Measurements from ENCODE around the gene ABTB1. TPM values are rescaled to one million over a fixed set of nuclear protein-coding genes. Genes with fewer than 3 reads are reported as not detected.

Gene ABTB1
- total RNA-seq, 4 donors from 2014 or later: 27.8 to 68.7 (median 39.3) TPM

DNA sequence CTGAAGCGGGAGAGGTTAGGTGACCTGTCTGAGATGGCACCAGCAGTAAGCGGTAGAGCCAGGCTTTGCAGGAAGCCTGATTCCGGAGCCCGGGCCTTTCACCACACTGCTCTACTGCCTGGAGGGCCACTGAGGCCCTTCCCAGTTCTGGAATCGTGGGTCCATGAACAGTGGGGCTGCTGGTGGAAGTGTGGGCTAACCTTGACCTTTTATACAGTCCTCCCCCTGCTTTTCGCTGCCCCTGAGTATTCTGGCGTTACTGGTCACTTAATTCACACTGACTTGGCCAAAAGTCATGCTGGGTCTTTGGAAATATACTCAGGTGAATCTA is 2.6 kb upstream of the ABTB1 start:
- intact Hi-C loops (cut with DNase I; ENCODE audit: low total_unique reads): loop anchor here (10.0 kb wide), 2 partner anchors 95 to 155 kb away; partner anchors contain the start of gene MGLL
- WGBS, 2 donors: 90 to 97% methylated on average over 7 of the region's 7 CpGs
- peak in 1 of 2 donors; percentile 56 for DNase-seq (ENCODE audit: low spot score in 2 of 2)
- no peak overlapping the region for H3K4me3 ChIP-seq (ENCODE audit: low read depth, poor library complexity, severe bottlenecking)
- TF ChIP-seq, protein P1, sequence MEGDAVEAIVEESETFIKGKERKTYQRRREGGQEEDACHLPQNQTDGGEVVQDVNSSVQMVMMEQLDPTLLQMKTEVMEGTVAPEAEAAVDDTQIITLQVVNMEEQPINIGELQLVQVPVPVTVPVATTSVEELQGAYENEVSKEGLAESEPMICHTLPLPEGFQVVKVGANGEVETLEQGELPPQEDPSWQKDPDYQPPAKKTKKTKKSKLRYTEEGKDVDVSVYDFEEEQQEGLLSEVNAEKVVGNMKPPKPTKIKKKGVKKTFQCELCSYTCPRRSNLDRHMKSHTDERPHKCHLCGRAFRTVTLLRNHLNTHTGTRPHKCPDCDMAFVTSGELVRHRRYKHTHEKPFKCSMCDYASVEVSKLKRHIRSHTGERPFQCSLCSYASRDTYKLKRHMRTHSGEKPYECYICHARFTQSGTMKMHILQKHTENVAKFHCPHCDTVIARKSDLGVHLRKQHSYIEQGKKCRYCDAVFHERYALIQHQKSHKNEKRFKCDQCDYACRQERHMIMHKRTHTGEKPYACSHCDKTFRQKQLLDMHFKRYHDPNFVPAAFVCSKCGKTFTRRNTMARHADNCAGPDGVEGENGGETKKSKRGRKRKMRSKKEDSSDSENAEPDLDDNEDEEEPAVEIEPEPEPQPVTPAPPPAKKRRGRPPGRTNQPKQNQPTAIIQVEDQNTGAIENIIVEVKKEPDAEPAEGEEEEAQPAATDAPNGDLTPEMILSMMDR (IDR thresholded peaks at IDR 0.05): no peak
- TF ChIP-seq POLR2A (IDR thresholded peaks at IDR 0.05): no peak

DNA sequence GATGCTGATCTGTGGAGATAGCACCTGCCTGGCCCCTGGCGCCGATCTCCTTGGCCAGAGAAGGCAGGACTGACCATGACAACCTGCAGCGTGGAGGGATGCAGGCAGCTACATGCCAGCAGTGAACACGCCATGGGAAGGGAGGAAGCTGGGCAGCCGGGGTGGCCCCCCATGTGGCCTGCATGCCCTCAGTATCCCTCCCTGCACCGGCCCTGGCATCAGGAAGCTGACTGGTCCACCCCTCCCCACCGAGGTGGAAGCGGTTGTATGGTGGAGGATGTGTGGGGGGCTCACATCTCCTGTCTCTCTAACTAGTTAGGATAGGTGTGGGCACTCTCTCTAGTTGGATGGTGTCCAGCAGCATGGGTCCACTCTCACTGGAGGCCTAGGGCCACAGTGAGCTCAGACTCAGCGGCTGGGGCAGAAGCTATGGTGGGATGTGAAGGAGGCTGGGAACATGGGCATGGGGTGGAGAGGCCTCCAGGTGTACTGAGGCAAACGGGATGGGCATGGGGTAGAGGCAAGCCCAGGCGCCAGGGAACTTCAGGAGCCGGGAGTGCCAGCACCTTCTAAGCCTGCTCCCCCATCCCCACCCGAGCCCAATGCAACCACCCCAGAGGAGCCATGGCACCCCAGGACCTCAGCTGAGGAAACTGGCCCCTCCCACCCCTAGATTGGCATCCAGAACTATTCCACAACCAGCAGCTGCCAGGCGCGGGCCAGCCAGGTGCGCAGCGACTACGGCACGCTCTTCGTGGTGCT is 1.8 kb upstream of the ABTB1 start:
- no peak overlapping the region for H3K4me3 ChIP-seq (ENCODE audit: low read depth, poor library complexity, severe bottlenecking)
- TF ChIP-seq, protein P1 (IDR thresholded peaks at IDR 0.05): no peak
- TF ChIP-seq POLR2A (IDR thresholded peaks at IDR 0.05): no peak
- peak in 1 of 2 donors; percentile 82 for DNase-seq (ENCODE audit: low spot score in 2 of 2)
- WGBS, 2 donors: 91 to 92% methylated on average over 17 to 20 of the region's 20 CpGs
- intact Hi-C loops (cut with DNase I; ENCODE audit: low total_unique reads): loop anchor here (10.0 kb wide), 2 partner anchors 96 to 154 kb away; partner anchors contain the start of gene MGLL

DNA sequence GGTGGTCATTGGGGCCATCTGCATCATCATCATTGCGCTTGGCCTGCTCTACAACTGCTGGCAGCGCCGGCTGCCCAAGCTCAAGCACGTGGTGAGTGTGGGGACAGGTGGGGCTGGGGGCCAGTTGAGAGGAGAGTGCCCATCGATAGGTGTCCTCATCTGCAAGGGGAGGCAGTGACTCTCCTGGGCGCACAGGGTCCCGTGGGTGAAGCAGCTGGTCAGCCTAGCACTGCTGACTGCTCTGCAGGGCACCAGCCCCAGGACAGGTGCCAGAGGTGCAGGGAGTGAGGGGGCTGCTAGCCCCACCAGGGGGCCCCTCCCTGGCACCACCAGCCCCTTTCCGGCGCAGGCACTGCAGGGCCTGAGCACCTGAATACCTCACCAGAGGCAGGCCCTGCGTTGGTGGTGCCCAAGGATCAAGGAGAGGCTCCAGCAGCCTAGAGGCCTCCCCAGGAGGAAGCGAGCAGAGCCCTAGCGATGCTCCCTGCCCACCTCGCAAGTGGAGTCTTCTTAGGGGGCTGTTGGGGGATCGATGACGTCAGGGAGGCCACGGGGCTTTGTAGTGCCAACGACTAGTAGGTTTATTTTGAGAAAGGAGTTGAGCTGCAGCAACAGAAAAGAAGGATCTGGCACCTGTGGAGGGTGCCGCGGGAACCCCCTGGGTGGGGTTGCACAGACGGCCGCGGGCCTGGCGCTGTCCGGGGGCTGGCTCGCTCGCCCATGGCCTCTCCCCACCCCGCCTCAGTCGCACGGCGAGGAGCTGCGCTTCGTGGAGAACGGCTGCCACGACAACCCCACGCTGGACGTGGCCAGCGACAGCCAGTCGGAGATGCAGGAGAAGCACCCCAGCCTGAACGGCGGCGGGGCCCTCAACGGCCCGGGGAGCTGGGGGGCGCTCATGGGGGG is 976 bp upstream of the ABTB1 start:
- 26 to 31% methylated on average over 18 to 37 of the region's 44 CpGs for WGBS, 2 donors
- TF ChIP-seq, protein P1 (IDR thresholded peaks at IDR 0.05): no peak
- TF ChIP-seq POLR2A (IDR thresholded peaks at IDR 0.05): no peak
- DNase-seq (ENCODE audit: low spot score in 2 of 2): peak in 1 of 2 donors; percentile 88
- H3K4me3 ChIP-seq (ENCODE audit: low read depth, poor library complexity, severe bottlenecking): peak overlapping the region; percentile 33
- intact Hi-C loops (cut with DNase I; ENCODE audit: low total_unique reads): loop anchor here (10.0 kb wide), 2 partner anchors 97 to 153 kb away; partner anchors contain the start of gene MGLL

DNA sequence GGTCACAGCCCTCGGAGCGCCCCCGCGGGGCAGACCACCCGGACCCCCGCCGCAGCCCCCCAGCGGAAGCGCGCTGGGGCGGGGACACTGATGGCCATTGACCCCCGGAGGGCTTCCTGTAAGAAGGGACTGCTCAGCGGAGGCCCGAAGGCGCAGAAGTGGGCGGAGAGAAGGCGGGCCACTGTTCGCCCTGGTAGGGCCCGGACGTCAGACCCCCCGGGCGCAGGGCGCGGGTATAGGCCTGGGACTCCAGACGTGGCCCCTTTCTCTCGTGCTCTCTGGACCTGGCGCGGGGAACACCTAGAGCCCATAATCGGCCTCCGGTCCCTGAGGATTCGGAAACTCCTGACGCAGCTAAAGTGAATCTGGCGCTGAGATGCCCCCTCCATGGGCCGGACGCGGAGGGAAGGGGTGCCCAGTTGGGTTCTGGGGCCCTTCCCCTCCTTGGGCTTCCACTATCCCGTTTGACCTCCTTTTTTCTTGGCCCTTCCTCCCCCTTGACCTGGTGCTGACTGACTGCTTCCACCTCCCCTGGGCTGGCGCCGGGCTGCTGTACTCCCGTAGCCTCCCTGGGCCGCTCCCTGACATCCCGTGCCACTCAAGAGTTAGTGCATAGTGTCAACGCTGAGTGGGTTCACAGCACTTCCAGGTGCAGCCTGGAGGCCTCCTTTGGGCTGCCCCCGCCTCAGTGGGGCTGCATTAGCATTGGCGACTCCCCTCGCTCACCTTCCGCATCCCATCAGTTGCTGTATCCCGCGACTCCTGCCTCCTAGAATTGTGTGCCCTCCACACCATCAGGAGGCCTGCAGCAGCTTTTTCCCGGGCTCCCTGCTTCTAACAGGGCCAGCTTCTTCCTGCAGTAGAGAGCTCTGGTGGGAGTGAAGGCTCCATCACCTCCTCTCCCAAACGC is 694 bp downstream of the ABTB1 start:
- peak overlapping the region; percentile 76 for H3K4me3 ChIP-seq (ENCODE audit: low read depth, poor library complexity, severe bottlenecking)
- peak in 1 of 2 donors; percentile 89 for DNase-seq (ENCODE audit: low spot score in 2 of 2)
- no peak for TF ChIP-seq POLR2A (IDR thresholded peaks at IDR 0.05)
- TF ChIP-seq, protein P1 (IDR thresholded peaks at IDR 0.05): no peak
- 19 to 31% methylated on average over 23 to 44 of the region's 51 CpGs for WGBS, 2 donors
- intact Hi-C loops (cut with DNase I; ENCODE audit: low total_unique reads): loop anchor here (10.0 kb wide), 2 partner anchors 99 to 151 kb away; partner anchors contain the start of gene MGLL
